Measurements from ENCODE around the gene GRB2.
A peak's percentile ranks its signal among the peaks of the same experiment; 100 is the strongest.
"Not testable (repeated sequence)": the region's sequence is repeated elsewhere in the genome, so short reads cannot be mapped to it uniquely, and the experiment has no call there.

The GRB2 gene

GRCh38 chr17:75315541-75316243 is 89.8 kb downstream of the GRB2 start:
- no peak for DNase-seq

- DNase-seq = no peak
Observed at GRCh38 chr17:75313941-75314551, 91.4 kb downstream of the GRB2 start.

- no peak for DNase-seq
Observed at GRCh38 chr17:75308732-75309629, 96.5 kb downstream of the GRB2 start.

- no peak for DNase-seq
Observed at GRCh38 chr17:75307957-75308731, 97.3 kb downstream of the GRB2 start.

- DNase-seq = no peak
Observed at GRCh38 chr17:75301502-75302206, 103.8 kb downstream of the GRB2 start.

GRCh38 chr17:75301049-75301448 is 104.4 kb downstream of the GRB2 start:
- DNase-seq = no peak

GRCh38 chr17:75300280-75300679 is 105.2 kb downstream of the GRB2 start:
- no peak for DNase-seq

- no peak for DNase-seq
Observed at GRCh38 chr17:75295201-75296158, 110.0 kb downstream of the GRB2 start.

GRCh38 chr17:75292810-75293448 is 112.5 kb downstream of the GRB2 start:
- DNase-seq = not testable (repeated sequence)

GRCh38 chr17:75289832-75290337 is 115.6 kb downstream of the GRB2 start:
- DNase-seq = no peak

- peak; percentile 99 for DNase-seq
Observed at GRCh38 chr17:75289115-75289831, 116.2 kb downstream of the GRB2 start, which contains the start of gene SLC25A19. Gene SLC25A19, minus strand, starts transcription at chr17:75289433. Its CDS starts 2,669 bp downstream, at chr17:75286764.

GRCh38 chr17:75288770-75289114 is 116.7 kb downstream of the GRB2 start:
- peak; percentile 89 for DNase-seq

- DNase-seq = no peak
Observed at GRCh38 chr17:75288359-75288758, 117.1 kb downstream of the GRB2 start.

- no peak for DNase-seq
Observed at GRCh38 chr17:75287221-75287620, 118.3 kb downstream of the GRB2 start.

GRCh38 chr17:75285123-75285522 is 120.4 kb downstream of the GRB2 start:
- no peak for DNase-seq

GRCh38 chr17:75280189-75280588 is 125.3 kb downstream of the GRB2 start:
- not testable (repeated sequence) for DNase-seq

GRCh38 chr17:75277664-75278071 is 127.8 kb downstream of the GRB2 start:
- no peak for DNase-seq

- DNase-seq = no peak
Observed at GRCh38 chr17:75273977-75274708, 131.3 kb downstream of the GRB2 start.

- DNase-seq = no peak
Observed at GRCh38 chr17:75272848-75273184, 132.7 kb downstream of the GRB2 start.

Data from NCI-H2171 treated with DMSO at 0.1 percent for 48 hours (cell line).